Hepatocyte (in vitro differentiated cells): ENCODE measurements around the gene EBNA1BP2. TPM values are rescaled to one million over a fixed set of nuclear protein-coding genes. Genes with fewer than 3 reads are reported as not detected.

Source experiments
- DNase-seq: peaks from one replicate; pipeline ENCODE4 v3.0.0-alpha.2; 2016; ENCODE audit warnings: low spot score
- H2AFZ ChIP-seq: fragments of 200-600 bp; sonication (generic); 2 replicates; pipeline ENCODE4 v1.6.0; 2016; ENCODE audit warnings: antibody characterized with exemption, mild to moderate bottlenecking
- H3K27ac ChIP-seq: fragments of 200-600 bp; sonication (generic); 2 replicates; pipeline ENCODE4 v1.5.1; 2016; ENCODE audit warnings: mild to moderate bottlenecking
- H3K27me3 ChIP-seq: fragments of 200-600 bp; sonication (generic); 2 replicates; pipeline ENCODE4 v1.6.1; 2016
- H3K36me3 ChIP-seq: fragments of 200-600 bp; sonication (generic); replicated peaks from 2 replicates; pipeline ENCODE4 v1.5.1; 2016; ENCODE audit warnings: low read depth; ENCODE audit not compliant: insufficient read depth
- H3K4me1 ChIP-seq: fragments of 200-600 bp; sonication (generic); 2 replicates; pipeline ENCODE4 v1.5.1; 2016; ENCODE audit warnings: mild to moderate bottlenecking, moderate library complexity; ENCODE audit not compliant: insufficient read depth
- H3K4me2 ChIP-seq: fragments of 200-600 bp; sonication (generic); 2 replicates; pipeline ENCODE4 v1.6.0; 2016
- H3K4me3 ChIP-seq: fragments of 200-600 bp; sonication (generic); 2 replicates; pipeline ENCODE4 v1.5.1; 2016; ENCODE audit warnings: mild to moderate bottlenecking
- H3K79me2 ChIP-seq: fragments of 200-600 bp; sonication (generic); 2 replicates; pipeline ENCODE4 v1.6.0; 2017; ENCODE audit warnings: mild to moderate bottlenecking
- H3K9me2 ChIP-seq: fragments of 200-600 bp; sonication (generic); replicated peaks from 2 replicates; pipeline ENCODE4 v1.6.0; 2017; ENCODE audit warnings: mild to moderate bottlenecking; ENCODE audit not compliant: insufficient read depth
- H3K9me3 ChIP-seq: fragments of 200-600 bp; sonication (generic); 2 replicates; pipeline ENCODE4 v1.5.1; 2016; ENCODE audit warnings: low read depth, mild to moderate bottlenecking
- H4K20me1 ChIP-seq: fragments of 200-600 bp; sonication (generic); 2 replicates; pipeline ENCODE4 v1.6.0; 2016; ENCODE audit warnings: mild to moderate bottlenecking; ENCODE audit not compliant: insufficient read depth, poor library complexity, severe bottlenecking
- EZH2 ChIP-seq: fragments of 200-600 bp; sonication (generic); IDR thresholded peaks from 2 replicates; pipeline ENCODE4 v1.6.1; 2016; ENCODE audit warnings: antibody characterized with exemption, mild to moderate bottlenecking, borderline replicate concordance
- EZH2phosphoT487 ChIP-seq: fragments of 200-600 bp; sonication (generic); IDR thresholded peaks from one replicate; pipeline ENCODE4 v1.6.1; 2018; ENCODE audit warnings: antibody characterized with exemption, mild to moderate bottlenecking, low read depth, moderate library complexity; ENCODE audit not compliant: unreplicated experiment, severe bottlenecking
- WGBS: methylation state at CpG from one replicate; pipeline ENCODE4 v1.1.6; 2016; ENCODE audit warnings: low lambda C conversion rate; ENCODE audit errors: missing lambda C conversion rate; 5-methylcytosine and 5-hydroxymethylcytosine counted together
- polyA plus RNA-seq: library from polyadenylated mRNA; unstranded; fragments of >200 nt; fragmentation: Nextera tagmentation; extraction: Ambion mirVana; gene quantifications from 2 replicates; pipeline ENCODE4 v1.2.1, GENCODE V29; 2016
- total RNA-seq: library from RNA; depleted of rRNA; stranded (reverse); fragments of >200 nt; gene quantifications from 2 replicates; pipeline ENCODE4 v1.2.3, GENCODE V29; 2014
- TF ChIP-seq, protein P1 (sequence below): fragments of 200-600 bp; sonication (generic); IDR thresholded peaks from 2 replicates; pipeline ENCODE4 v1.5.1; 2016; ENCODE audit warnings: antibody characterized with exemption, mild to moderate bottlenecking; ENCODE audit not compliant: poor library complexity

EBNA1BP2 gene
- total and polyA plus RNA-seq, 2 experiments from 2014 or later, result 65.1 to 73.7 TPM

DNA sequence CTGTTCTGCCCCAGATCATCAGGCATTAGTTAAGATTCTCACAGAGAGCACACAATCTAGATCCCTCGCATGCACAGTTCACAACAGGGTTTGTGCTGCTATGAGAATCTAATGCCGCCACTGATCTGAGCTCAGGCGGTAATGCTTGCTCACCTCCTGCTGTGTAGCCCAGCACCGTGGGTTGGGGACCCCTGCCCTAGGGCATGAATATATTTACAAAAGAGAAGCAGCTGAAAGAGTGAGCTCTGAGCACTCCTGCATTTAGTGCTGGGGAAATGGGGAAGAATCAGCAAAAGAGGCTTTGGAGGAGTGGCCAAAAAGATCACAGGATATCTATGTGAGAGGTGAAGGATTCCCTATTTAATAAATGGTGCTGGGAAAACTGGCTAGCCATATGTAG lies 5.6 kb upstream of the EBNA1BP2 start:
- TF ChIP-seq, protein P1, sequence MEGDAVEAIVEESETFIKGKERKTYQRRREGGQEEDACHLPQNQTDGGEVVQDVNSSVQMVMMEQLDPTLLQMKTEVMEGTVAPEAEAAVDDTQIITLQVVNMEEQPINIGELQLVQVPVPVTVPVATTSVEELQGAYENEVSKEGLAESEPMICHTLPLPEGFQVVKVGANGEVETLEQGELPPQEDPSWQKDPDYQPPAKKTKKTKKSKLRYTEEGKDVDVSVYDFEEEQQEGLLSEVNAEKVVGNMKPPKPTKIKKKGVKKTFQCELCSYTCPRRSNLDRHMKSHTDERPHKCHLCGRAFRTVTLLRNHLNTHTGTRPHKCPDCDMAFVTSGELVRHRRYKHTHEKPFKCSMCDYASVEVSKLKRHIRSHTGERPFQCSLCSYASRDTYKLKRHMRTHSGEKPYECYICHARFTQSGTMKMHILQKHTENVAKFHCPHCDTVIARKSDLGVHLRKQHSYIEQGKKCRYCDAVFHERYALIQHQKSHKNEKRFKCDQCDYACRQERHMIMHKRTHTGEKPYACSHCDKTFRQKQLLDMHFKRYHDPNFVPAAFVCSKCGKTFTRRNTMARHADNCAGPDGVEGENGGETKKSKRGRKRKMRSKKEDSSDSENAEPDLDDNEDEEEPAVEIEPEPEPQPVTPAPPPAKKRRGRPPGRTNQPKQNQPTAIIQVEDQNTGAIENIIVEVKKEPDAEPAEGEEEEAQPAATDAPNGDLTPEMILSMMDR, result no peak
- no peak for TF ChIP-seq EZH2phosphoT487
- no peak for TF ChIP-seq EZH2
- H4K20me1 ChIP-seq, result no peaks in the 10 kb centered on the region
- H3K9me3 ChIP-seq, result no peaks in the 10 kb centered on the region
- H2AFZ ChIP-seq, result no peak overlapping the region
- no peaks in the 10 kb centered on the region for H3K9me2 ChIP-seq
- H3K4me1 ChIP-seq, result no peaks in the 10 kb centered on the region
- no peak overlapping the region for H3K4me2 ChIP-seq
- 39% methylated on average over 4 of the region's 4 CpGs for WGBS
- H3K27me3 ChIP-seq, result peaks cover 23% of the 10 kb centered on the region
- no peak overlapping the region for H3K27ac ChIP-seq
- H3K79me2 ChIP-seq, result no peaks in the 10 kb centered on the region
- H3K36me3 ChIP-seq, result no peaks in the 10 kb centered on the region
- no peak overlapping the region for H3K4me3 ChIP-seq
- no peak for DNase-seq

DNA sequence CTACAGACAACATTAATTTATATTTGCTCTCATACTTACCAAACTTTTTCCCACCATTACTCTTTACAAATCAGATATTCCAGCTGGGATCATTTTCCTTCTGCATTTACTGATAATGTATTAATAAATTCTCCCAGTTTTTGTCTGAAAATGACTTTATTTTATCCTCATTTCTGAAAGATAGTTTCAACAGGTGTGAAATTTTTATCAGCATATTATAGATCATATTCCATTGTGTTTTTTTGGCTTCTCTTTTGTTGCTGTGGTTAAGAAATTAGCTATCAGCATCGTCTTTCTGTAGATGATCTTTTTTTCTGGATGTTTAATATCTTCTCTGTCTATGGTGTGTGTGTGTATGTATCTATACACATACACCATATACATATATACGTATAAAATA lies 2.8 kb upstream of the EBNA1BP2 start:
- Histone ChIP-seq H3K4me2 (no peak overlapping the region), H3K79me2 (peaks cover 18% of the 10 kb centered on the region), H2AFZ (no peak overlapping the region), H3K27ac (no peak overlapping the region), H4K20me1 (no peaks in the 10 kb centered on the region), H3K9me2 (no peaks in the 10 kb centered on the region), H3K36me3 (no peaks in the 10 kb centered on the region), H3K4me3 (no peak overlapping the region), H3K4me1 (peaks cover 9% of the 10 kb centered on the region), H3K9me3 (no peaks in the 10 kb centered on the region), H3K27me3 (peaks cover 23% of the 10 kb centered on the region)
- TF ChIP-seq, protein P1, result no peak
- TF ChIP-seq EZH2phosphoT487, result no peak
- TF ChIP-seq EZH2, result no peak
- 90% methylated on average over 2 of the region's 2 CpGs for WGBS
- DNase-seq, result no peak

DNA sequence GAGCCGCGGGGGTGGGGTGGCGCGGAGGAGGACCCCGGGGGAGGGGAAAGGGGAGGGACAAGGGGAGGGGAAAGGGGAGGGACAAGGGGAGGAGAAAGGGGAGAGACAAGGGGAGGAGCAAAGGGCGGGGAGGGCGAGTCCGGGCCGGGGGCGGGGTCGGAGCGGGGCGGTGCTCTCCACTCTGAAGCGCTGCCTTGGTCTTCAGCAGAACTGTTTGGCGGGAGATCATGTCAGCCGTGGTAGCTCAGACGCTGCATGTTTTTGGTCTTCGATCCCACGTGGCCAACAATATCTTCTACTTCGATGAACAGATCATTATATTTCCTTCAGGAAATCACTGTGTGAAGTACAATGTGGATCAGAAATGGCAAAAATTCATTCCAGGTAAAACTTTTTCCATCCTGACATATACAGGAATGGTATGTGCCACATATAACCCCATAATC lies 460 bp upstream of the EBNA1BP2 start:
- peak overlapping the region; percentile 47 for H3K4me3 ChIP-seq
- H3K79me2 ChIP-seq, result peaks cover 23% of the 10 kb centered on the region
- H3K4me1 ChIP-seq, result peaks cover 9% of the 10 kb centered on the region
- H2AFZ ChIP-seq, result peak overlapping the region; percentile 61
- H3K27ac ChIP-seq, result peak overlapping the region; percentile 22
- TF ChIP-seq, protein P1, result no peak
- no peak for TF ChIP-seq EZH2phosphoT487
- no peak for TF ChIP-seq EZH2
- DNase-seq, result peak; percentile 94
- 6% methylated on average over 4 of the region's 20 CpGs for WGBS
- H3K36me3 ChIP-seq, result no peaks in the 10 kb centered on the region
- no peaks in the 10 kb centered on the region for H4K20me1 ChIP-seq
- no peaks in the 10 kb centered on the region for H3K9me2 ChIP-seq
- H3K4me2 ChIP-seq, result peak overlapping the region; percentile 90
- H3K27me3 ChIP-seq, result peaks cover 21% of the 10 kb centered on the region
- H3K9me3 ChIP-seq, result no peaks in the 10 kb centered on the region
